Measurements from ENCODE around the gene BICC1. TPM values are rescaled to one million over a fixed set of nuclear protein-coding genes. Genes with fewer than 3 reads are reported as not detected.

BICC1 gene
- total RNA-seq, 1 donor from 2014 or later = 0.12 TPM

DNA sequence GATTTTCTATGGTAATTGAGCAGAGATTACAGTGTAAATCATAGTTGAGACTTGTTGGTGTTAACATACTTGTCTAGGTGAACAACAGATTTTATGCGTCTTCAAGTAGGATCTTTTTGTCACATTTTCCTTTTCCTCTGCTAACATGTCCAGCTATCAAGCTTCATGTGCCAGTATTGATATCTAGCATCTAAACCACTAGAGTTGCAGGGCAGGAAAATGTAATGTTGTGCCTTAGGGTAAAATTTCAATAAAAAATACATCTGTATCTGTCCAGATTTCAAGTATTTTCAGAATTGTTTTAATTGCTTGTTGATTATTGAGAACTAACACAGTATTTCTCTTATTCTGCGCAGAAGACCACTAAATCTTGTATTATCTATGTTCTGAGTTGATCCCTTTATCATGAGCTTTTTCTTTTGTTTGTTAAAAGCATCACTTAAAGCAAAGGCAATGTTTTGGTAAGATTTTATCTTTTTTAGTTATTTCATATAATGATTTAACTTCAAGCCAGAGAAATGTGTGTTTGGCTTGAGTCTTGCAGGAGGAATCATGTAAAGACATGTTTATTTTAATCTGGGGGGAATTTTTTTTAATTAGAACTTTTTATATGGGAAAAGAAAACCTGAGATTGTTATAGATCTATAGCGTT, 16.5 kb downstream of the BICC1 start:
- no peak overlapping the region for H3K27ac Mint-ChIP-seq (ENCODE audit: unreplicated experiment)
- DNase-seq = no peak
- H3K9me3 Mint-ChIP-seq (ENCODE audit: unreplicated experiment) = no peaks in the 10 kb centered on the region
- H3K27me3 Mint-ChIP-seq (ENCODE audit: unreplicated experiment) = no peaks in the 10 kb centered on the region
- peaks cover 5% of the 10 kb centered on the region for H3K36me3 Mint-ChIP-seq (ENCODE audit: unreplicated experiment)
- TF ChIP-seq, protein P1, sequence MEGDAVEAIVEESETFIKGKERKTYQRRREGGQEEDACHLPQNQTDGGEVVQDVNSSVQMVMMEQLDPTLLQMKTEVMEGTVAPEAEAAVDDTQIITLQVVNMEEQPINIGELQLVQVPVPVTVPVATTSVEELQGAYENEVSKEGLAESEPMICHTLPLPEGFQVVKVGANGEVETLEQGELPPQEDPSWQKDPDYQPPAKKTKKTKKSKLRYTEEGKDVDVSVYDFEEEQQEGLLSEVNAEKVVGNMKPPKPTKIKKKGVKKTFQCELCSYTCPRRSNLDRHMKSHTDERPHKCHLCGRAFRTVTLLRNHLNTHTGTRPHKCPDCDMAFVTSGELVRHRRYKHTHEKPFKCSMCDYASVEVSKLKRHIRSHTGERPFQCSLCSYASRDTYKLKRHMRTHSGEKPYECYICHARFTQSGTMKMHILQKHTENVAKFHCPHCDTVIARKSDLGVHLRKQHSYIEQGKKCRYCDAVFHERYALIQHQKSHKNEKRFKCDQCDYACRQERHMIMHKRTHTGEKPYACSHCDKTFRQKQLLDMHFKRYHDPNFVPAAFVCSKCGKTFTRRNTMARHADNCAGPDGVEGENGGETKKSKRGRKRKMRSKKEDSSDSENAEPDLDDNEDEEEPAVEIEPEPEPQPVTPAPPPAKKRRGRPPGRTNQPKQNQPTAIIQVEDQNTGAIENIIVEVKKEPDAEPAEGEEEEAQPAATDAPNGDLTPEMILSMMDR (IDR thresholded peaks at IDR 0.05; ENCODE audit: partially characterized antibody, unreplicated experiment) = no peak
- no peaks in the 10 kb centered on the region for H3K4me1 Mint-ChIP-seq (ENCODE audit: low read depth, unreplicated experiment)
- H3K4me3 Mint-ChIP-seq (ENCODE audit: unreplicated experiment) = no peak overlapping the region

- H3K27ac Mint-ChIP-seq (ENCODE audit: unreplicated experiment) = no peak overlapping the region
- no peaks in the 10 kb centered on the region for H3K9me3 Mint-ChIP-seq (ENCODE audit: unreplicated experiment)
- H3K4me1 Mint-ChIP-seq (ENCODE audit: low read depth, unreplicated experiment) = no peaks in the 10 kb centered on the region
- TF ChIP-seq, protein P1 (IDR thresholded peaks at IDR 0.05; ENCODE audit: partially characterized antibody, unreplicated experiment) = peak; percentile 81
- H3K27me3 Mint-ChIP-seq (ENCODE audit: unreplicated experiment) = no peaks in the 10 kb centered on the region
- peak; percentile 67 for DNase-seq
- no peak overlapping the region for H3K4me3 Mint-ChIP-seq (ENCODE audit: unreplicated experiment)
- H3K36me3 Mint-ChIP-seq (ENCODE audit: unreplicated experiment) = peaks cover 10% of the 10 kb centered on the region
These were observed 18.5 kb downstream of the BICC1 start for GRCh38 chr10:58531084-58531695.

- H3K9me3 Mint-ChIP-seq (ENCODE audit: unreplicated experiment) = no peaks in the 10 kb centered on the region
- H3K27ac Mint-ChIP-seq (ENCODE audit: unreplicated experiment) = no peak overlapping the region
- no peaks in the 10 kb centered on the region for H3K4me1 Mint-ChIP-seq (ENCODE audit: low read depth, unreplicated experiment)
- no peak overlapping the region for H3K4me3 Mint-ChIP-seq (ENCODE audit: unreplicated experiment)
- DNase-seq = no peak
- peaks cover 10% of the 10 kb centered on the region for H3K36me3 Mint-ChIP-seq (ENCODE audit: unreplicated experiment)
- TF ChIP-seq, protein P1 (IDR thresholded peaks at IDR 0.05; ENCODE audit: partially characterized antibody, unreplicated experiment) = no peak
- no peaks in the 10 kb centered on the region for H3K27me3 Mint-ChIP-seq (ENCODE audit: unreplicated experiment)
These were observed 22.6 kb downstream of the BICC1 start for GRCh38 chr10:58535311-58535710.

GRCh38 chr10:58543141-58543540, 30.5 kb downstream of the BICC1 start:
- DNase-seq = no peak
- TF ChIP-seq, protein P1 (IDR thresholded peaks at IDR 0.05; ENCODE audit: partially characterized antibody, unreplicated experiment) = no peak
- H3K36me3 Mint-ChIP-seq (ENCODE audit: unreplicated experiment) = no peaks in the 10 kb centered on the region

GRCh38 chr10:58544135-58544534, 31.5 kb downstream of the BICC1 start:
- Mint-ChIP-seq H3K36me3 (ENCODE audit: unreplicated experiment) (no peaks in the 10 kb centered on the region), H3K9me3 (ENCODE audit: unreplicated experiment) (no peaks in the 10 kb centered on the region), H3K4me3 (ENCODE audit: unreplicated experiment) (no peak overlapping the region), H3K27me3 (ENCODE audit: unreplicated experiment) (no peaks in the 10 kb centered on the region), H3K27ac (ENCODE audit: unreplicated experiment) (no peak overlapping the region), H3K4me1 (ENCODE audit: low read depth, unreplicated experiment) (no peaks in the 10 kb centered on the region)
- DNase-seq = no peak
- TF ChIP-seq, protein P1 (IDR thresholded peaks at IDR 0.05; ENCODE audit: partially characterized antibody, unreplicated experiment) = no peak

More at GRCh38 chr10:58543141-58543540, 30.5 kb downstream of the BICC1 start:
- H3K27ac Mint-ChIP-seq (ENCODE audit: unreplicated experiment) = no peak overlapping the region
- no peak overlapping the region for H3K4me3 Mint-ChIP-seq (ENCODE audit: unreplicated experiment)
- no peaks in the 10 kb centered on the region for H3K27me3 Mint-ChIP-seq (ENCODE audit: unreplicated experiment)
- no peaks in the 10 kb centered on the region for H3K4me1 Mint-ChIP-seq (ENCODE audit: low read depth, unreplicated experiment)
- no peaks in the 10 kb centered on the region for H3K9me3 Mint-ChIP-seq (ENCODE audit: unreplicated experiment)

Data from glutamatergic neuron (in vitro differentiated cells).